HuH-7.5 (cell line): ENCODE measurements around the gene CSTPP1.
"Not testable (repeated sequence)": the region's sequence is repeated elsewhere in the genome, so short reads cannot be mapped to it uniquely, and the experiment has no call there.

ENCODE experiments used
- DNase-seq: peaks from one replicate; pipeline ENCODE4 v3.0.0; 2011; ENCODE audit warnings: low spot score

CSTPP1 gene

DNA sequence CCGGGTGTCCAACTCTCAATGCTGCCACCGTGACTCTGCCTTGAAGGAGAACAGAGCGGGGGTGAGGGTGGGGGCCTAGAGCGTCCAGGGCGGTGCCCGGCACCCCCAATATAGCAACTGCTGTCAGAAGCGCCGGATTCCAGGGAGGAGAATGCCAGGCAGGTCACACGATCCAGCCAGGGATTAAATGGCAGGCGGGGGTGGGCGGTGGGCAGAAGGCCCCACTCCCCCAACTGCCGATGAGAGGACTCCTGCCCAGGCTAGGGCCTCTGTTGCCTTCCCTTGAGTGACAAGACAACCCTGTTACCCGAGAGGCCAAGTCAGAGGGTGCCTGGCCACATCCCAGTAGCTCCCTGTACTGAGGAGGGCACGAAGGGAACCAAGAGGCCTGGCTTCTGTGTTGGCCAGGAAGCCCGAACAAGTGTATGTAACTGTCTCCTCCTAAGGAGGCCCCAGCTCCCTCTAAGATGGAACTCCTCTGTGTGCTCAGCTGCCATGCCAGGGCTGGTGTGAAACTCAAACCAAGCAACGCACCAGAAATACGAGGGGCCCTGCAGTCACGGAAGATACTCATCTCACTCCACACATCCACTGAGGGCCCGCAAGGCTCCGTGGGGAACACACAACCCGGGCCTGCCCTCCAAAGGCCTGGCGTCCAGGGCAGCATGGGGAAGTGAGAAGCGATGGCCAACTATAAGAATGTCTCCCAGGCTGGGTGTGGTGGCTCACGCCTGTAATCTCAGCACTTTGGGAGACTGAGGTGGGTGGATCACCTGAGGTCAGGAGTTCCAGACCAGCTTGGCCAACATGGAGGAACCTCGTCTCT lies 246.7 kb downstream of the CSTPP1 start:
- DNase-seq, result no peak

- no peak for DNase-seq
Measured at GRCh38 chr11:47183969-47184368, 247.4 kb downstream of the CSTPP1 start.

GRCh38 chr11:47184711-47185304 lies 248.2 kb downstream of the CSTPP1 start:
- DNase-seq, result peak; percentile 76

- DNase-seq, result peak; percentile 65
Measured at GRCh38 chr11:47185305-47186075, 248.9 kb downstream of the CSTPP1 start.

- DNase-seq, result peak; percentile 77
Measured at GRCh38 chr11:47186076-47186699, 249.6 kb downstream of the CSTPP1 start, which contains the start of gene PACSIN3. TSS of gene PACSIN3 (minus strand) at chr11:47186434. CDS start at chr11:47182727, 3,707 bp downstream.

GRCh38 chr11:47186700-47187695 lies 250.4 kb downstream of the CSTPP1 start:
- DNase-seq, result no peak

DNA sequence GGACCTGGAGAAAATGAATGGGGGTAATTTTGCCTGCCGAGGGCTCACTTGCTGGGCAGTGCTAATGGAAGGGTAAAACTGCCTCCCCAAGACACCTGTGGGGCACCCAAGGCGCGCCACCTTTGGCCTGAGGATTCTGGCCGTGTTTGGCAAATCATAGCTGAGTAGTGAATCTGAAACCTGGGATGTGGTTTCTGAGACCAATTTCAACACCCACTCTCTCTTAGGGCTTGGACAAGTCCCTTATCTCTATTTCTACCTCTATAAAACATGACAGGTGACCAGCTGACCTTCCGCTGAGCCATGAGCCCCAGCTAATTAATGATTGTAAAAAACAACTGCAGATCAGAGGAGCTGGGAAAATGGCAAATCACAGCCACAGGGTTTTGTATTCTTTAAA lies 251.2 kb downstream of the CSTPP1 start:
- DNase-seq, result no peak

GRCh38 chr11:47188259-47188658 lies 251.7 kb downstream of the CSTPP1 start:
- DNase-seq, result no peak

- peak; percentile 56 for DNase-seq
Measured at GRCh38 chr11:47189100-47189834, 252.7 kb downstream of the CSTPP1 start.

DNA sequence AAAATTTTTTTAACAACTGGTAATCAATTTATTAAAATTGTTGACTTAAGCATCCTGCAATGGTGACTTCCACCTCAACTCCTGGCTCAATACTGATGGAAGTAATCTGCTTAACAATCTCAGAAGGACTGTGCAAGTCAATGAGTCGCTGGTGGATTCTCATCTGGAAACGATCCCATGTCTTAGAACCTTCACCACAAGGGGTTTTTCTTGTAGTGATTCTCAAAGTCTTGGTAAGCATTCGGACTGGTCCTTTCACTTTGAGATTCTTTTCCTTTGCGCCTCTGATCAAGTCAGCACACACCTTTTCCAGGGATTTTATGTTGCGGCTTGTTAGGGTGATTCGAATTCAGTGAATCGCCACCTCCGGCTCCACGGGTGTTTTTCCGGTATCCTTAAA lies 254.6 kb downstream of the CSTPP1 start:
- DNase-seq, result not testable (repeated sequence)

DNA sequence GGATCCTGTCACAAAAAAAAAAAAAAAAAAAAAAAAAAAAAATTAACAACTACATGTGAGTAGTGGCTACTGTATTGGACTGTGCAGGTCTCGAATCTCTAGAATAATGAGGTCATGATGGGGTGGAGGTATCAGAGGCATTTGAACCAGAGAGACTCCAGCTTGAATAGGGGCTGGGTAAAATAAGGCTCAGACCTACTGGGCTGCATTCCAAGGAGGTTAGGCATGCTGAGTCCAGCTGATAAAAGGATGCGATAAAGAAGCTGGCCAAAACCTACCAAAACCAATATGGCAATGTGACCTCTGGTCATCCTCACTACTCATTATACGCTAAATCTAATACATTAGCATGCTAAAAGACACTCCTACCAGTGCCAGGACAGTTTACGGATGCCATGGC lies 255.6 kb downstream of the CSTPP1 start:
- no peak for DNase-seq

DNA sequence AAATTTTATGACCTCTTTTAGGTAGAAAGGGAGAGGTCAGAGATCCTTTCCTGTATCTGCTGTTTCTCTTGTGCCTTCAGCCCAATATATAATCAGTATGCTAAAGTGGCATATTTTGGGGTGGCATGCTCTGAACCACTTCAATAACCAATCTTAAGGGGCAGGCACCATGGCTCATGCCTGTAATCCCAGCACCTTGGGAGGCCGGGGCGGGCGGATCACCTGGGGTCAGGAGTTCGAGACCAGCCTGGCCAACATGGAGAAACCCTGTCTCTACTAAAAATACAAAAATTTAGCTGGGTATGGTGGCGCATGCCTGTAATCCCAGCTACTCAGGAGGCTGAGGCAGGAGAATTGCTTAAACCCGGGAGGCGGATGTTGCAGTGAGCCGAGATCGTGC lies 261.6 kb downstream of the CSTPP1 start:
- not testable (repeated sequence) for DNase-seq

DNA sequence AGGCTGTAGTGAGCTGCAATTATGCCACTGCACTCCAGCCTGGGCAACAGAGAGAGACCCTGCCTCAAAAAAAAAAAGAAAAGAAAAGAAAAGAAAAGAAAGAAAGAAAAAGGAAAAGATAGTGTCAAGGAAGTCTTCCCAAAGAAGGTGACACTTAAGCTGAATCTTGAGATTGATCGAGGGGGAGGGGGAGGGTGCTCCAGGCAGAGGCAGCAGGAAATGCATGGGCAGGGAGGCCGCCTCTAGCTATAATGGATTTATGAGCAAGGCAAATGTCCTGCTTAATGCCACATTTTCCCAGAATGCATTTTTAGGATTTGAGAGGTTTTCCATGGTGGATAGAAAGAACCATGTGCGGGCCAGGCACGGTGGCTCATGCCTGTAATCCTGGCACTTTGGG lies 264.5 kb downstream of the CSTPP1 start:
- DNase-seq, result no peak

DNA sequence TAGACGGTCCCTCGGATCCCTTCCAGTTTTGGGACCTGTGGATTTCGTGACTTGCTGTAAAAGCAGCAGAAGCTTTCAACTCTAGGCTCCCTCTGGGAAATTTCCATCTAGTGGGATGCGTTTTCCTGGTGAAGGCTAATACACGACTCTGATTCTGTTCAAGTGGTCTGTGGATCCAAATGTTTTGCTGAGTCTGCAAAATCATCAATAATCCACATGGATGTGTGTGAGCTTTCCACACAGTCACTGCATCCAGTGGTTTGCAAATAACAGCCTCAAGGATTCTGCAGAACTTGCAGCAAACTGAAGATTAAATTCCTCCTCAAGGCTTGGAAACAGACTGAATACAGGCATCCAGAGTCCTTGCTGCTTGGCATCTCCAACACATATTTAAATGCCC lies 266.0 kb downstream of the CSTPP1 start:
- no peak for DNase-seq

DNA sequence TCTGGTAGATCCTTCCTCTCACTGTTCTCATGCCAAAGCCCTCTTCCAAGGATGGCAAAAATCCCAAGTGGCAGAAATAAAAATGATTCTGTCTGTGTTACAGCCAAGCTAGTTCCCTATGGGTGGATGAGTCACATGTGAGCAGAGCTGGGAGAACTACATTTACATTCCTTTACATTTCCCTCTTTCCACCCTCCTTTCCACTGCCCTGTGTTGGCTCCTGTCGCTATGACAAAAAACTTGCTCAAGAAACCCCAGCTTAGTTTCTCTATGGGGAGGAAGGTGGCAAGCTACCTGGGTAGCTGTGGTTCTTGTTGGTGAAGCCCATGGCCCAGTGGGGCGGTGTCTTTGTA lies 268.1 kb downstream of the CSTPP1 start:
- DNase-seq, result no peak

DNA sequence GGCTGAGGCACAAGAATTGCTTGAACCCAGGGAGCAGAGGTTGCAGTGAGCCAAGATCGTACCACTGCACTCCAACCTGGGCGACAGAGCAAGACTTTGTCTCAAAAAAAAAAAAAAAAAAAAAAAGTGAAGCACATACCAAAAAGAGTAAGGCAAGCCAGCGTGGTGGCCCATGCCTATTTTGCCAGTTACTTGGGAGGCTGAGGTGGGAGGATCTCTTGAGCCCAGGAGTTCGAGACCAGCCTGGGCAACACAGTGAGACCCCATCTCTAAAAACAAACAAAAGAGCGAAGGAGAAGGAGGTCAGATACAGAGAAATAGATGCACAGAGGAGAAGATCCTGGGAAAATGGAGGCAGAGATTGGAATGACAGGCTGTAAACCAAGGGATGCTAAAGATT lies 270.0 kb downstream of the CSTPP1 start:
- DNase-seq, result not testable (repeated sequence)

DNA sequence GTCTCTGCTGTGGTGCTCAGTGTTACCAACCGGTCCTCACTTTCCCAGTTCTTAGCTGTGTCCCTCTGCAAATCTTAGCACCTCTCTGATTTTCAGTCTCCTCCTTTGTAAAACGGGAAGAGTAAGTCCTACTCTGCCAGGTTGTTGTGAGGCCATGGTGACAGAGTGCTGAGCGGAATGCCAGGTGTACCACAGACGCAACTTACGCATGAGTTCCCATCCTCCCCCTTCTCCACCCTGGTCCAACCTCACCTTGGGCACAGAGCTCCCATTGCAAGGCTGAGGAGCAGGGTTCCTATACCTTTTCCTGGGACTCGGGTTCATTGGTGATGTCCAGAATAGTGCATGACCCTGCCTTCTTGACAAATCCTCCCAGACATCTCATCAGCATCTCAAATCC lies 270.9 kb downstream of the CSTPP1 start:
- DNase-seq, result no peak

DNA sequence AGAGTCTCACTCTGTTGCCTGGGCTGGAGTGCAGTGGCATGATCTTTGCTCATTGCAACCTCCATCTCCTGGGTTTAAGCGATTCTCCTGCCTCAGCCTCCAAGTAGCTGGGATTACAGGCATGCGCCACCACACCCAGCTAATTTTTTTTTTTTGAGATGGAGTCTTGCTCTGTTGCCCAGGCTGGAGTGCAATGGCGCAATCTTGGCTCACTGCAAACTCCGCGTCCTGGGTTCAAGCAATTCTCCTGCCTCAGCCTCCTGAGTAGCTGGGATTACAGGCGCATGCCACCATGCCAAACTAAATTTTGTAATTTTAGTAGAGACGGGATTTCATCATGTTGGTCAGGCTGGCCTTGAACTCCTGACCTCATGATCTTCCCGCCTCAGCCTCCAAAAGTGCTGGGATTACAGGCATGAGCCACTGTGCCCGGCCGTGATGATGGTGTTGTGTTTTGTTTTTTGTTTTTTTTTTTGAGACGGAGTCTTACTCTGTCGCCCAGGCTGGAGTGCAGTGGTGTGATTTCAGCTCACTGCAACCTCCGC lies 271.5 kb downstream of the CSTPP1 start:
- DNase-seq, result not testable (repeated sequence)

- DNase-seq, result no peak
Measured at GRCh38 chr11:47208628-47209027, 272.1 kb downstream of the CSTPP1 start.
